Measurements from ENCODE around the gene PDS5B.
"Not testable (repeated sequence)": the region's sequence is repeated elsewhere in the genome, so short reads cannot be mapped to it uniquely, and the experiment has no call there.

Gene PDS5B, protein sequence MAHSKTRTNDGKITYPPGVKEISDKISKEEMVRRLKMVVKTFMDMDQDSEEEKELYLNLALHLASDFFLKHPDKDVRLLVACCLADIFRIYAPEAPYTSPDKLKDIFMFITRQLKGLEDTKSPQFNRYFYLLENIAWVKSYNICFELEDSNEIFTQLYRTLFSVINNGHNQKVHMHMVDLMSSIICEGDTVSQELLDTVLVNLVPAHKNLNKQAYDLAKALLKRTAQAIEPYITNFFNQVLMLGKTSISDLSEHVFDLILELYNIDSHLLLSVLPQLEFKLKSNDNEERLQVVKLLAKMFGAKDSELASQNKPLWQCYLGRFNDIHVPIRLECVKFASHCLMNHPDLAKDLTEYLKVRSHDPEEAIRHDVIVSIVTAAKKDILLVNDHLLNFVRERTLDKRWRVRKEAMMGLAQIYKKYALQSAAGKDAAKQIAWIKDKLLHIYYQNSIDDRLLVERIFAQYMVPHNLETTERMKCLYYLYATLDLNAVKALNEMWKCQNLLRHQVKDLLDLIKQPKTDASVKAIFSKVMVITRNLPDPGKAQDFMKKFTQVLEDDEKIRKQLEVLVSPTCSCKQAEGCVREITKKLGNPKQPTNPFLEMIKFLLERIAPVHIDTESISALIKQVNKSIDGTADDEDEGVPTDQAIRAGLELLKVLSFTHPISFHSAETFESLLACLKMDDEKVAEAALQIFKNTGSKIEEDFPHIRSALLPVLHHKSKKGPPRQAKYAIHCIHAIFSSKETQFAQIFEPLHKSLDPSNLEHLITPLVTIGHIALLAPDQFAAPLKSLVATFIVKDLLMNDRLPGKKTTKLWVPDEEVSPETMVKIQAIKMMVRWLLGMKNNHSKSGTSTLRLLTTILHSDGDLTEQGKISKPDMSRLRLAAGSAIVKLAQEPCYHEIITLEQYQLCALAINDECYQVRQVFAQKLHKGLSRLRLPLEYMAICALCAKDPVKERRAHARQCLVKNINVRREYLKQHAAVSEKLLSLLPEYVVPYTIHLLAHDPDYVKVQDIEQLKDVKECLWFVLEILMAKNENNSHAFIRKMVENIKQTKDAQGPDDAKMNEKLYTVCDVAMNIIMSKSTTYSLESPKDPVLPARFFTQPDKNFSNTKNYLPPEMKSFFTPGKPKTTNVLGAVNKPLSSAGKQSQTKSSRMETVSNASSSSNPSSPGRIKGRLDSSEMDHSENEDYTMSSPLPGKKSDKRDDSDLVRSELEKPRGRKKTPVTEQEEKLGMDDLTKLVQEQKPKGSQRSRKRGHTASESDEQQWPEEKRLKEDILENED (N-terminal part only)

DNA sequence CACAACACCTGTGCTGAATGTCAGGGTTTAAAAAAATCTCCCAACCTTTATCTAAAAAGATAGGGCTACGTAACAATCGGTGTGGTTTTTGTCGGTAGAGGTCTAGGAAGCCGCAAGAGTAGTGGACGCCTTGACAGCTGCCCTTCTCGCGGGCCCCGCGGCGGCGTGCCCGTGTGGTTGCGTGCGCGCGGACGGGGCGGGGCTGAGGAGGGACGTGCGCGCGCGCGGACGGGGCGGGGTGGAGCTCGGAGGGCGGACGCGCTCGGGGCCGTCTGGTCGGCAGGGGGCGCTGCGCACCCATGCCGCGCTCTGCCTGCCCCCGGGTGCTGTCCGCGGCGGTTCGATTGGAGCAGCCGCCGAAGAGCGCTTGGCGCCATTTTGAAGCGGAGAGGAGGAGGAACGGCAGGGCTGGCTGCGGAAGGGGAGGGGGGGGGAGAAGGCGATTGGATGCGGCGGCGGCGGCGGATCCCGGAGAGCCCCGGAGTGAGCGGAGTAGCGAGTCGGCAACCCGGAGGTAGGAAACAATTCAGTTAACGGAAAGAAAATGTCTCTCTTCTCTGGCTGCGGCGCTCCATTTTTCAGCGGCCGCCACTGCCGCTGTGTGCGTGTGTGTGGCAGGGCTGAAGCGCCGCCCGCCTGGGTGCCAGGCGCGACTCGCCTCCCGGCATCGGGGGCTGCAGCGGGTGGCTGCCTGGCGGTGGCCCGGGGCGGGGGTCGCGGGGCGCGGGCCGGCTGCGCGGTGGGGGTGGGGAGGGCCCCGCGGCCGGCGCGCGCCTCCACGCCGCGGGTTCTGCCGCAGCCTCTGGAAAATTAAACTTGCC, at the start of gene PDS5B:
PDS5B (plus strand) TSS at position 373 of the 821 bp plus-strand sequence. CDS start 62,321 bp downstream, outside the sequence.
- Mint-ChIP-seq H3K27ac (peak within 1 kb of the TSS; percentile 95), H3K27me3 (peaks cover 10% of the 10 kb centered on the region), H3K4me3 (peak within 1 kb of the TSS; percentile 87), H3K36me3 (ENCODE audit: low read depth) (no peaks in the 10 kb centered on the region), H3K4me1 (ENCODE audit: low read depth) (peaks cover 41% of the 10 kb centered on the region), H3K9me3 (no peaks in the 10 kb centered on the region)

DNA sequence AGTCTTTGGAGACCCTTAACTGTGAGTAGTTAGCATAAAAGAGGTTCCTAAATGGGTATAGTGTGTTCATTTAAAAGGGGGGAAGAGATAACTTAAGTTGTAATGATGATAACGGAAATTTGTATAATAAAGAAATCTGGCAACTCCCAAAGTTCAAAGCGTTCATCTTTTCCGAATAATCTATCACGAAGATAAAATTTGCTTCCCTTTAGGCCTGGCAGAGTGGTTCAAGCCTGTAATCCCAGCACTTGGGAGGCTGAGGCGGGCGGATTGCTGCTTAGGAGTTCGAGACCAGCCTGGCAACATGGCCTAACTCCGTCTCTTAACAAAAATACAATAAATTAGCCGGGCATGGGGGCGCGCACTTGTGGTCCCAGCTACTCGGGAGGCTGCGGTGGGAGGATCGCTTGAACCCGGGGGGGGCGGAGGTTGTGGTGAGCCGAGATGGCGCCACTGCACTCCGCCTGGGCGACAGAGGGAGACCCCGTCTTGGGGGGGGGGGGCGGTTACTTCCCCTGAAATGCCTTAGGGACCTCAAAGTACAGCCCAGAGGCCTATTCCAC, 48.6 kb upstream of the PDS5B start:
- Mint-ChIP-seq H3K4me1 (ENCODE audit: low read depth) (peaks cover 59% of the 10 kb centered on the region), H3K27me3 (no peaks in the 10 kb centered on the region), H3K27ac (peak overlapping the region; percentile 98), H3K4me3 (peak overlapping the region; percentile 98), H3K9me3 (no peaks in the 10 kb centered on the region), H3K36me3 (ENCODE audit: low read depth) (peaks cover 40% of the 10 kb centered on the region)

DNA sequence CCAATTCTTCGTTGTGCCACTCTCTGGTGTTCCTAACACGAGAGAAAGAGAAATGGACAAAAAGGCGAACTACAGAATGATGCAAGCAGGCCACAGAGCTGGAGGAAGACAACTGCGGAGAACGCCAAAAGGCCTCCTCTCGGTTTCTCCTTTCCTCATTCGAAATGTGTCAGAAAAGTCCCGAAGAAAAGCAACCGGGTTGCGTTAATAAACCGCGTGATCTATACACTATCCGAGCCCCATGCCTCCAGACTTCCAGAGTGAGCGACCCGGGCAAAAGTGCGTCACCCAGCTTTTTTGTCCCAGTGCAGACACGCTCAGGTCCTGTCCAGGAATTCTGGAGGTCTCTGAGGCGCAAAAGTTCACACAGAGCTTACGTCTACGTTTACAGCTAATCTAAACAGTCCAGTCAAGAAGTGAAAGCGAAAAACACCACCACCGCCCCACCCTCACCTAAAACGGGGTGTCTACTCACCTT, 48.1 kb upstream of the PDS5B start:
- Mint-ChIP-seq H3K9me3 (no peaks in the 10 kb centered on the region), H3K27me3 (no peaks in the 10 kb centered on the region), H3K36me3 (ENCODE audit: low read depth) (peaks cover 36% of the 10 kb centered on the region), H3K4me3 (peak overlapping the region; percentile 98), H3K27ac (peak overlapping the region; percentile 98), H3K4me1 (ENCODE audit: low read depth) (peaks cover 54% of the 10 kb centered on the region)

DNA sequence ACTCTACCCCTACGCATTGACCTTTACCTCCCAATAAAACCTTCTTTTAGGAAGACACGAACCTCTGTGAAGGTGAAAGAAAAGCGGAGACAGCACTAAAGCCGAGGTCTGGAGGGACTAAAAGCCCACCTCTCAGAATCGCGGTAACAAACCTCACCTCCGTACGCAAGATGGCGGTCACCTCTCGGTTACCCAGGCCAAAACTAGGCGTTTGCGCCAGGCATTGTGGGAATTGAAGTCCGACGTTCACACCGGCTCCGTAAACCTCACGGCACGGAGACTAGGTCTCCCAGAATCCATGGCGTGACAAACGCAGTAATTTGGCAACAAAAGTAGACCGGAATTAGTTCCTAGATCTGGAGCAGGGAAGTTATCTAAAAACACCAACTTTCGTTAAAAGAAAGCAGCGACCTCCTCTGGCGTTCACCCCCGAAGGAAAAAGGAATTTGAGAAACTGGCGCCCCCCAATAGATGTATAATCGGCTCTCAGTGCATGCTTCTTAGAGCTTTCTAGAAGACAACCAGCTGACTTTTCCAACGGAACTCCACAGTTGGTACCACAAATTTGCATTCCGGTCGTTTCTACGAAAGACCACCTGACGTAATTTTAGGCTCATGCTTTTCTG, 47.5 kb upstream of the PDS5B start, which contains the start of gene N4BP2L2:
N4BP2L2 (minus strand) TSS at position 175 of the 626 bp plus-strand sequence. CDS start 1,768 bp downstream, outside the sequence.
- Mint-ChIP-seq H3K4me3 (peak within 1 kb of the TSS; percentile 98), H3K36me3 (ENCODE audit: low read depth) (peaks cover 30% of the 10 kb centered on the region), H3K27ac (peak within 1 kb of the TSS; percentile 98), H3K27me3 (no peaks in the 10 kb centered on the region), H3K9me3 (no peaks in the 10 kb centered on the region), H3K4me1 (ENCODE audit: low read depth) (peaks cover 49% of the 10 kb centered on the region)

DNA sequence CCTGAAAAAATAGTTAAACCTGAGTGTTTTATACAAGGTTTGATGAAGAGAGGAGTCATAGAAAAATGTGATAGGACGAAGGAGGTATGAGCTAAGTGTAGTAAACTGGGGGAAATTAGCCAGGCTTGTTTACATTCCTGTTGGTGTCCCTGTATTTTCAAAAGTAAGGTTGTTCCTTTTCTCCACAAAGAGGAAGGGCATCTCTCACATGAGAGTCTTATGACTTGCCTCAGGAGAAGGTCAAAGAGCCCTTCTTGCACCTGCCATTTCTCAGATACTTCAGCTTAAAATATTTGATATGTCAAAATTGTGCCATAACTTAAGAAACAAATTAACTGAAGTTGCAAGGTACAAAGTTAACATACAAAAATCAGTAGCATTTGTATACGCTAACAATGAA, 44.0 kb upstream of the PDS5B start:
- H3K27me3 Mint-ChIP-seq, result no peaks in the 10 kb centered on the region
- no peaks in the 10 kb centered on the region for H3K9me3 Mint-ChIP-seq
- H3K27ac Mint-ChIP-seq, result no peak overlapping the region
- H3K36me3 Mint-ChIP-seq (ENCODE audit: low read depth), result no peaks in the 10 kb centered on the region
- no peak overlapping the region for H3K4me3 Mint-ChIP-seq
- peaks cover 18% of the 10 kb centered on the region for H3K4me1 Mint-ChIP-seq (ENCODE audit: low read depth)

DNA sequence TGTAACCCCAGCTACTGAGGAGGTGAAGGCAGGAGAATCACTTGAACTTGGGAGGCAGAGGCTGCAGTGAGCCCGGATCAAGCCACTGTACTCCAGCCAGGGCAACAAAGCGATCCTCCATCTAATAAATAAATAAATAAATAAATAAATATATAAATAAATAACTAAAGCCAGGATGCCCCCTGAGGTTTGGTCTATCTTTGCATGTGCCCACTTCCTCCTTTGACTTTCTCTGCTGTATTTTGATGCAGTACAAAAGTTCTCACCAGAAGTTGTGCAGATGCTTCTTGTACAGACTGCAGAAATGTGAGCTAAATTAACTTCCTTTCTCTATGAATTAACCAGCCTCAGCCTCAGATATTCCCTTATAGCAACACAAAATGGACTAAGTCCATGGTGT, 41.2 kb upstream of the PDS5B start:
- H3K27me3 Mint-ChIP-seq, result no peaks in the 10 kb centered on the region
- H3K36me3 Mint-ChIP-seq (ENCODE audit: low read depth), result no peaks in the 10 kb centered on the region
- H3K9me3 Mint-ChIP-seq, result no peaks in the 10 kb centered on the region
- no peaks in the 10 kb centered on the region for H3K4me1 Mint-ChIP-seq (ENCODE audit: low read depth)
- H3K27ac Mint-ChIP-seq, result no peak overlapping the region
- no peak overlapping the region for H3K4me3 Mint-ChIP-seq

DNA sequence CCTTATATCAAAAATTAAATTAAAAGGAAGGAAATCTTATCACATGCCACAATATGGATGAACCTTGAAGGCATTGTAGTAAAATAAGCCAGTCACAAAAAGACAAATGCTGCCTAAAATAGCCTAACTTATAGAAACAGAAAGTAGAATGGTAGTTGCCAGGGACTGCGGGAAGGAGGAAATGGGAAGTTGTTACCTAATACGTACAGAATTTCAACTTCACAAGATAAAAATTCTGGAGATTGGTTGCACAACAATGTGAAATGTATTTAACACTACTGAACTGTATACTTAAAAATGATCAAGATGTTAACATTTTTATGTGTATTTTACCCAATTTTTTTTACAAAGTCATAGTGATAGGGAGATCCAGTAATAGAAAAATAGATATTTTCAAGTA, 37.4 kb upstream of the PDS5B start:
- H3K9me3 Mint-ChIP-seq, result no peaks in the 10 kb centered on the region
- H3K4me1 Mint-ChIP-seq (ENCODE audit: low read depth), result no peaks in the 10 kb centered on the region
- H3K27me3 Mint-ChIP-seq, result peaks cover 3% of the 10 kb centered on the region
- H3K36me3 Mint-ChIP-seq (ENCODE audit: low read depth), result no peaks in the 10 kb centered on the region
- no peak overlapping the region for H3K4me3 Mint-ChIP-seq
- no peak overlapping the region for H3K27ac Mint-ChIP-seq

DNA sequence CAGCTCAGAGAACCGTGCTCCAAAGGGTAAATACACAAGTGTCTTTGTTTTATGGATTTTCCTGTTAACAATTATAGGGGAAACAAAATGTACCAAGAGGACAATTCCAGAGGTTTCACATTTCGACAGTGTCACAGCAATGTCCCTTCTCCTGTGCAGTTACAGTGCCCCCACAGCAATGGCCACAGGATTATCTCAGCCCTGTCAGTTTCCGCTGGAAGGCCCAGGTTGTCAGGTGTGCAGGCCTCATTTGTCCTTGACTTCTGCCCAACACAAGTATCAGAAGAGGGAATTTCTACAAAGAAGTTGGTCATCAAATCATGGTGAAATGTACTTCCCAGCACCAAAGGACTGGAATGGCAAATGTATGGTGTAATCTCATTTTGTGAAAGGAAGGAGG, 36.5 kb upstream of the PDS5B start:
- H3K4me3 Mint-ChIP-seq, result no peak overlapping the region
- no peak overlapping the region for H3K27ac Mint-ChIP-seq
- H3K36me3 Mint-ChIP-seq (ENCODE audit: low read depth), result no peaks in the 10 kb centered on the region
- peaks cover 3% of the 10 kb centered on the region for H3K27me3 Mint-ChIP-seq
- H3K4me1 Mint-ChIP-seq (ENCODE audit: low read depth), result no peaks in the 10 kb centered on the region
- H3K9me3 Mint-ChIP-seq, result no peaks in the 10 kb centered on the region

DNA sequence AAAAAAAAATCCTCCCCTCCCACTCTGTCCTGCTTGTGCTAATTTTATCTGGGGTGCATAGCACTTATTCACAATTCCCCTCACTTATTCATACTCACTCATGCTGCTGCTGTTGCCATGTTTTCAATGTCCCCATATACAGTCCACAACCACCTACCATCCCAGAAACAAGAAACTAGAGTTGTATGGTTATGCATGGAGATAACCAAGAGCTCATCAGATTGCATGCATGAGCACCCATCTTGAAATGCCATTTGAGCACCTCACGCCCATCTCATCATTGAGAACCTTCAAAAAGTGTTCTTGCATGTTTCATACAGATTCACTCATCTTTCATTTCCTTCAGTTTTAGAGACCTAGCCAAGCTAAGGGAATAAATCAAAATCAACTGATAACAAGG, 32.5 kb upstream of the PDS5B start:
- Mint-ChIP-seq H3K4me3 (no peak overlapping the region), H3K27me3 (peaks cover 3% of the 10 kb centered on the region), H3K36me3 (ENCODE audit: low read depth) (no peaks in the 10 kb centered on the region), H3K9me3 (no peaks in the 10 kb centered on the region), H3K27ac (no peak overlapping the region), H3K4me1 (ENCODE audit: low read depth) (peaks cover 4% of the 10 kb centered on the region)

DNA sequence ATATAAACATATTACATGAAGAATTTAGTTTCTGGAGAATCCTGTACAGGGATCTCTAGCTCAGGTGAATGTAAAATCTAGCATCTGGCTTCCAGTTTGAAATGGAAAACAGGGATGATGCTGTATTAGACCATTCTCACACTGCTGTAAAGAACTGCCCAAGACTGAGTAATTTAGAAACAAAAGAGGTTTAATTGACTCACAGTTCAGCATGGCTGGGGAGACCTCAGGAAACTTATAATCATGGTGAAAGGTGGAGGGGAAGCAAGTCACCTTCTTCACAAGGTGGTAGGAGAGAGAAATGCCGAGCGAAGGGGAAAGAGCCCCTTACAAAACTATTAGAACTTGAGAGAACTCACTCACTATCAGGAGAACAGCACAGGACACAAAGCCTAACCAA, 30.6 kb upstream of the PDS5B start:
- peaks cover 4% of the 10 kb centered on the region for H3K4me1 Mint-ChIP-seq (ENCODE audit: low read depth)
- H3K9me3 Mint-ChIP-seq, result peaks cover 3% of the 10 kb centered on the region
- no peaks in the 10 kb centered on the region for H3K36me3 Mint-ChIP-seq (ENCODE audit: low read depth)
- no peak overlapping the region for H3K4me3 Mint-ChIP-seq
- peak overlapping the region; percentile 57 for H3K27ac Mint-ChIP-seq
- peaks cover 3% of the 10 kb centered on the region for H3K27me3 Mint-ChIP-seq

DNA sequence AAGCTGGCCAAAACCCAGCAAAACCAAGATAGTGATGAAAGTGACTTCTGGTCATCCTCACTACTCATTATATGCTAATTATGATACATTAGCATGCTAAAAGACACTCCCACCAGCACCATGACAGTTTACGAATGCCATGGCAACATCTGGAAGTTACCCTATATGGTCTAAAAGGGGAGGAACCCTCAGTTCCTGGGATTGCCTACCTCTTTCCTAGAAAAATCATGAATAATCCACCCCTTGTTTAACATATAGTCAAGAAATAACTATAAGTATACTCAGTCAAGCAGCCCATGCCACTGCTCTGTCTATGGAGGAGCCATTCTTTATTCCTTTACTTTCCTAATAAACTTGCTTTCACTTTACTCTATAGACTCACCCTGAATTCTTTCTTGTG, 25.4 kb upstream of the PDS5B start:
- H3K27ac Mint-ChIP-seq; H3K27me3 Mint-ChIP-seq; H3K4me1 Mint-ChIP-seq (ENCODE audit: low read depth); H3K4me3 Mint-ChIP-seq; H3K36me3 Mint-ChIP-seq (ENCODE audit: low read depth): not testable (repeated sequence)
- peaks cover 18% of the 10 kb centered on the region for H3K9me3 Mint-ChIP-seq

DNA sequence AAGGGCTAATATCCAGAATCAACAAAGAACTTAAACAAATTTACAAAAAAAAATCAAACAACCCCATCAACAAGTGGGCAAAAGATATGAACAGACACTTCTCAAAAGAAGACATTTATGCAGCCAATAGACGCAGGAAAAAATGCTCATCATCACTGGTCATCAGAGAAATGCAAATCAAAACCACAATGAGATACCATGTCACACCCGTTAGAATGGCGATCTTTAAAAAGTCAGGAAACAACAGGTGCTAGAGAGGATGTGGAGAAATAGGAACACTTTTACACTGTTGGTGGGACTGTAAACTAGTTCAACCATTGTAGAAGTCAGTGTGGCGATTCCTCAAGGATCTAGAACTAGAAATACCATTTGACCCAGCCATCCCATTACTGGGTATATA, 10.6 kb upstream of the PDS5B start:
- not testable (repeated sequence) for H3K9me3 Mint-ChIP-seq; H3K4me3 Mint-ChIP-seq; H3K4me1 Mint-ChIP-seq (ENCODE audit: low read depth); H3K36me3 Mint-ChIP-seq (ENCODE audit: low read depth); H3K27ac Mint-ChIP-seq; H3K27me3 Mint-ChIP-seq

DNA sequence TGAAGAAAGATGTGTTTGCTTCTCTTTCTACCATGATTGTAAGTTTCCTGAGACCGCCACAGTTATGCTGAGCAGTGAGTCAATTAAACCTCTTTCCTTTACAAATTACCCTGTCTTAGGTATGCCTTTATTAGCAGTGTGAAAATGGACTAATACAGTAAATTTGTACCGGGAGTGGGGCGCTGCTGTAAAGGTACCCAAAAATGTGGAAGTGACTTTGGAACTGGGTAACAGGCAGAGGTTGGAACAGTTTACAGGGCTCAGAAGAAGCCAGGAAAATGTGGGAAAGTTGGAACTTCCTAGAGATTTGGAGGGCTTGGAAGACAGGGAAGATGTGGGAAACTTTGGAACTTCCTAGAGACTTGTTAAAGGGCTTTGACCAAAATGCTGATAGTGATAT, 9.2 kb upstream of the PDS5B start:
- H3K4me1 Mint-ChIP-seq (ENCODE audit: low read depth), result no peaks in the 10 kb centered on the region
- no peak overlapping the region for H3K27ac Mint-ChIP-seq
- no peaks in the 10 kb centered on the region for H3K36me3 Mint-ChIP-seq (ENCODE audit: low read depth)
- no peak overlapping the region for H3K4me3 Mint-ChIP-seq
- peaks cover 10% of the 10 kb centered on the region for H3K9me3 Mint-ChIP-seq
- H3K27me3 Mint-ChIP-seq, result no peaks in the 10 kb centered on the region

Measured in stimulated activated naive CD8-positive, alpha-beta T cell treated with anti-CD3 and anti-CD28 coated beads, Interleukin-15, Interleukin-2, amounts not matched to agents 100 ng/mL and 50 ng/mL, for 24 hours (primary cell).